OCI-LY3 (cell line): ENCODE measurements around the gene GPATCH4.
A peak's percentile ranks its signal among the peaks of the same experiment; 100 is the strongest.

ENCODE experiments used
- H2AFZ ChIP-seq: fragments of 200-600, 300-600 bp; shearing (Covaris generic); 2 replicates; pipeline ENCODE4 v1.6.0; 2014; ENCODE audit warnings: antibody characterized with exemption, low read depth, low read length
- H3K27ac ChIP-seq: fragments of 200-600, 300-600 bp; sonication (generic); 2 replicates; pipeline ENCODE4 v1.5.1; 2014; ENCODE audit warnings: mild to moderate bottlenecking, low read length, moderate library complexity, mixed read lengths
- H3K27me3 ChIP-seq: fragments of 200-600, 300-600 bp; sonication (generic); 2 replicates; pipeline ENCODE4 v1.6.1; 2014; ENCODE audit warnings: low read depth, low read length, mixed read lengths
- H3K36me3 ChIP-seq: fragments of 200-600, 300-600 bp; sonication (generic); replicated peaks from 2 replicates; pipeline ENCODE3; 2014; ENCODE audit warnings: low read depth, low read length, mixed read lengths
- H3K4me1 ChIP-seq: fragments of 300-600, 200-600 bp; sonication (generic); 2 replicates; pipeline ENCODE4 v1.6.1; 2014; ENCODE audit warnings: low read length, mixed read lengths
- H3K4me2 ChIP-seq: fragments of 200-600, 300-600 bp; sonication (generic); 2 replicates; pipeline ENCODE4 v1.6.1; 2014; ENCODE audit warnings: low read length, mixed read lengths
- H3K4me3 ChIP-seq: fragments of 300-600, 200-600 bp; sonication (generic); 2 replicates; pipeline ENCODE4 v1.5.1; 2014; ENCODE audit warnings: antibody characterized with exemption, mild to moderate bottlenecking, low read length, moderate library complexity
- H3K79me2 ChIP-seq: fragments of 300-600, 200-600 bp; shearing (Covaris generic); 2 replicates; pipeline ENCODE4 v1.6.1; 2014; ENCODE audit warnings: mild to moderate bottlenecking, low read length, mixed read lengths
- H3K9ac ChIP-seq: fragments of 300-600, 200-600 bp; shearing (Covaris generic); 2 replicates; pipeline ENCODE4 v1.6.0; 2014; ENCODE audit warnings: mild to moderate bottlenecking, low read length, moderate library complexity
- H3K9me3 ChIP-seq: fragments of 200-600, 300-600 bp; shearing (Covaris generic); 2 replicates; pipeline ENCODE4 v1.6.1; 2014; ENCODE audit warnings: low read length, mixed read lengths; ENCODE audit not compliant: insufficient read depth
- H4K20me1 ChIP-seq: fragments of 200-600, 300-600 bp; sonication (generic); 2 replicates; pipeline ENCODE4 v1.6.1; 2016; ENCODE audit warnings: low read length, mixed read lengths; ENCODE audit not compliant: insufficient read depth
- CTCF ChIP-seq: fragments of 200-600, 300-600 bp; sonication (generic); IDR thresholded peaks from 2 replicates; pipeline ENCODE4 v1.5.1; 2014; ENCODE audit warnings: antibody characterized with exemption, low read length, low read depth
- EZH2phosphoT487 ChIP-seq: fragments of 200-600 bp; shearing (Covaris generic); IDR thresholded peaks from 2 replicates; pipeline ENCODE4 v1.6.1; 2018; ENCODE audit warnings: antibody characterized with exemption, mixed run types, low read depth

Gene GPATCH4

GRCh38 chr1:156602557-156602993 is 1.3 kb upstream of the GPATCH4 start:
- H3K9me3 ChIP-seq = no peaks in the 10 kb centered on the region
- H3K36me3 ChIP-seq = peaks cover 17% of the 10 kb centered on the region
- H3K9ac ChIP-seq = no peak overlapping the region
- H3K27ac ChIP-seq = no peak overlapping the region
- H4K20me1 ChIP-seq = no peaks in the 10 kb centered on the region
- H2AFZ ChIP-seq = no peak overlapping the region
- TF ChIP-seq CTCF (peak; percentile 79), EZH2phosphoT487 (no peak)
- H3K4me1 ChIP-seq = peaks cover 32% of the 10 kb centered on the region
- no peaks in the 10 kb centered on the region for H3K27me3 ChIP-seq
- H3K4me2 ChIP-seq = peak overlapping the region; percentile 72
- H3K4me3 ChIP-seq = peak overlapping the region; percentile 80
- peaks cover 41% of the 10 kb centered on the region for H3K79me2 ChIP-seq

GRCh38 chr1:156601892-156602291 is 613 bp upstream of the GPATCH4 start:
- no peak for TF ChIP-seq EZH2phosphoT487
- TF ChIP-seq CTCF = no peak
- Histone ChIP-seq H3K79me2 (peaks cover 43% of the 10 kb centered on the region), H3K4me1 (peaks cover 25% of the 10 kb centered on the region), H3K9ac (peak overlapping the region; percentile 83), H3K9me3 (no peaks in the 10 kb centered on the region), H3K4me3 (peak overlapping the region; percentile 80), H3K27ac (peak overlapping the region; percentile 60), H3K27me3 (no peaks in the 10 kb centered on the region), H3K4me2 (peak overlapping the region; percentile 72), H2AFZ (peak overlapping the region; percentile 89), H3K36me3 (peaks cover 22% of the 10 kb centered on the region), H4K20me1 (no peaks in the 10 kb centered on the region)

GRCh38 chr1:156600733-156601121 is 552 bp downstream of the GPATCH4 start:
- Histone ChIP-seq H3K4me3 (peak overlapping the region; percentile 80), H4K20me1 (no peaks in the 10 kb centered on the region), H3K27me3 (no peaks in the 10 kb centered on the region), H3K4me2 (peak overlapping the region; percentile 72), H3K27ac (peak overlapping the region; percentile 60), H2AFZ (no peak overlapping the region), H3K4me1 (peaks cover 24% of the 10 kb centered on the region), H3K36me3 (peaks cover 33% of the 10 kb centered on the region), H3K9me3 (no peaks in the 10 kb centered on the region), H3K9ac (peak overlapping the region; percentile 83), H3K79me2 (peaks cover 43% of the 10 kb centered on the region)
- TF ChIP-seq EZH2phosphoT487 (no peak), CTCF (no peak)

- no peaks in the 10 kb centered on the region for H4K20me1 ChIP-seq
- H3K36me3 ChIP-seq = peaks cover 41% of the 10 kb centered on the region
- H3K27ac ChIP-seq = no peak overlapping the region; the same call in 1 of the 2 replicates
- peak overlapping the region; percentile 80; the same call in 1 of the 2 replicates for H3K4me3 ChIP-seq
- H3K79me2 ChIP-seq = peaks cover 43% of the 10 kb centered on the region
- no peaks in the 10 kb centered on the region for H3K9me3 ChIP-seq
- no peak overlapping the region for H2AFZ ChIP-seq
- no peaks in the 10 kb centered on the region for H3K27me3 ChIP-seq
- peaks cover 24% of the 10 kb centered on the region for H3K4me1 ChIP-seq
- TF ChIP-seq EZH2phosphoT487 (no peak), CTCF (no peak; the same call in 1 of the 2 replicates)
- H3K9ac ChIP-seq = no peak overlapping the region
- H3K4me2 ChIP-seq = peak overlapping the region; percentile 72
Observed at GRCh38 chr1:156599811-156600210, 1.5 kb downstream of the GPATCH4 start.
